Breast epithelium (tissue), 4 donors: ENCODE measurements around the gene COX7B. TPM values are rescaled to one million over a fixed set of nuclear protein-coding genes. Genes with fewer than 3 reads are reported as not detected.
"Not testable (repeated sequence)": the region's sequence is repeated elsewhere in the genome, so short reads cannot be mapped to it uniquely, and the experiment has no call there.

Experiments used
- DNase-seq, 2 donors: peaks; one replicate each; pipeline ENCODE4 v3.0.0-alpha.2; 2019; ENCODE audit warnings: low spot score in 2 of 2
- H3K27ac ChIP-seq, 2 donors: fragments of 200-600 bp; sonication (generic) in 1 of 2; one replicate each; pipeline ENCODE4 v1.5.1; 2016 to 2019; ENCODE audit warnings: mild to moderate bottlenecking in 1 of 2
- H3K27me3 ChIP-seq, 2 donors: fragments of 200-600 bp; sonication (generic) in 1 of 2; one replicate each; pipeline versions ENCODE4 v1.5.1 to v1.6.0; 2017 to 2019; ENCODE audit warnings: control low read depth in 1 of 2, mild to moderate bottlenecking in 1 of 2
- H3K36me3 ChIP-seq: fragments of 200-600 bp; one replicate; pipeline ENCODE4 v1.5.1; 2019
- H3K4me1 ChIP-seq, 2 donors: fragments of 200-600 bp; sonication (generic); one replicate each; pipeline ENCODE4 v1.5.1; 2016 to 2019; ENCODE audit warnings: control low read depth in 1 of 2
- H3K4me3 ChIP-seq, 3 donors: fragments of 200-600 bp; sonication (generic); 1 replicate in 2 of 3; 2 replicates in 1 of 3; pipeline ENCODE4 v1.5.1; 2016 to 2019; ENCODE audit warnings: mild to moderate bottlenecking in 3 of 3, moderate library complexity in 2 of 3
- H3K9me3 ChIP-seq, 2 donors: fragments of 200-600 bp; sonication (generic) in 1 of 2; one replicate each; pipeline ENCODE4 v1.5.1; 2016 to 2019; ENCODE audit warnings: control low read depth in 1 of 2
- POLR2A ChIP-seq: fragments of 450-650 bp; IDR thresholded peaks from one replicate; pipeline ENCODE4 v1.6.1; 2016; ENCODE audit warnings: antibody characterized with exemption, mild to moderate bottlenecking, moderate library complexity
- POLR2AphosphoS5 ChIP-seq, 3 donors: sonication (generic); formaldehyde crosslinking; IDR thresholded peaks; one replicate each; pipeline ENCODE4 v1.6.1; 2017; ENCODE audit warnings: antibody characterized with exemption in 3 of 3
- intact Hi-C: fragments of 100-400 bp; cut with DNase I; formaldehyde crosslinking; loops from one replicate; pipeline ENCODE4 v1.15.1; 2023; ENCODE audit warnings: low total_unique reads
- total RNA-seq, 3 donors: library from RNA; depleted of rRNA; stranded (reverse); fragments of >200 nt; gene quantifications; one replicate each; pipeline ENCODE4 v1.1.0, GENCODE V29; 2016
- TF ChIP-seq, protein P1 (sequence below), 3 donors: fragments of 450-650 bp; IDR thresholded peaks; one replicate each; pipeline ENCODE4 v1.5.1; 2016 to 2017; ENCODE audit warnings: antibody characterized with exemption in 3 of 3, mild to moderate bottlenecking in 3 of 3, moderate library complexity in 3 of 3

COX7B gene
- total RNA-seq, 3 donors from 2014 or later, result 219 to 412 (median 261) TPM

DNA sequence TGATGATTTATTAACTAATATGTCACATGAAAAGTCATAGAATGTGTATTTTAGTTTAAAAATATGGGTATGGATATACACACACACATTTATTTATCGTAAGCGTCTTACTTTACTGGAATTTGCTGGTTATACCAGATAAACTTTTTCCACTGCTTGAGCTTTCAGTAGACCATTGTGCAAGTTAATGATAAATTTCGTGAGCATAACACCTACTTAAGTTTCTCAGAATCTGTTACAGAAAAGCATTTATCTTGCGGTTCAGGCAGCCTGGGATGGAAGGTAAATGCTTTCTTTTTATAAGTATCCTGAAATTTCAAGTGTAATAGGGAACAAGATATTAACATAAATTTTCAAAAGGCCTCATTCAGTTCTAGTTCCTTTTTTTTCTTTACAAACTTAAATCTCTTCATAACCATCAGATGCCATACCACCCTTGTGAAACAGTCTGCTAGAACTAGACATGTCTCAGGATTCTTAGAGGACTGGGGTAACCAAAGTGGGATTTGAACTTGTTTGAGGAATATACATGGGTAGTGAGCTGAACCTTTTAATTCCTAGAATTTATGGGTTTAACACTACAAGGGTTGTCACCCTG is 38.9 kb downstream of the COX7B start:
- no peaks in the 10 kb centered on the region for H3K4me1 ChIP-seq
- no peak for DNase-seq
- H3K27ac ChIP-seq, result no peak overlapping the region
- intact Hi-C loops, result no loop called here
- no peaks in the 10 kb centered on the region for H3K36me3 ChIP-seq
- peaks cover 0 to 12% of the 10 kb centered on the region in 2 donors for H3K27me3 ChIP-seq
- H3K4me3 ChIP-seq, result no peak overlapping the region
- H3K9me3 ChIP-seq, result no peaks in the 10 kb centered on the region
- TF ChIP-seq, protein P1, sequence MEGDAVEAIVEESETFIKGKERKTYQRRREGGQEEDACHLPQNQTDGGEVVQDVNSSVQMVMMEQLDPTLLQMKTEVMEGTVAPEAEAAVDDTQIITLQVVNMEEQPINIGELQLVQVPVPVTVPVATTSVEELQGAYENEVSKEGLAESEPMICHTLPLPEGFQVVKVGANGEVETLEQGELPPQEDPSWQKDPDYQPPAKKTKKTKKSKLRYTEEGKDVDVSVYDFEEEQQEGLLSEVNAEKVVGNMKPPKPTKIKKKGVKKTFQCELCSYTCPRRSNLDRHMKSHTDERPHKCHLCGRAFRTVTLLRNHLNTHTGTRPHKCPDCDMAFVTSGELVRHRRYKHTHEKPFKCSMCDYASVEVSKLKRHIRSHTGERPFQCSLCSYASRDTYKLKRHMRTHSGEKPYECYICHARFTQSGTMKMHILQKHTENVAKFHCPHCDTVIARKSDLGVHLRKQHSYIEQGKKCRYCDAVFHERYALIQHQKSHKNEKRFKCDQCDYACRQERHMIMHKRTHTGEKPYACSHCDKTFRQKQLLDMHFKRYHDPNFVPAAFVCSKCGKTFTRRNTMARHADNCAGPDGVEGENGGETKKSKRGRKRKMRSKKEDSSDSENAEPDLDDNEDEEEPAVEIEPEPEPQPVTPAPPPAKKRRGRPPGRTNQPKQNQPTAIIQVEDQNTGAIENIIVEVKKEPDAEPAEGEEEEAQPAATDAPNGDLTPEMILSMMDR (IDR thresholded peaks at IDR 0.05), result no peak
- TF ChIP-seq POLR2AphosphoS5 (IDR thresholded peaks at IDR 0.05) (no peak), POLR2A (no peak)

DNA sequence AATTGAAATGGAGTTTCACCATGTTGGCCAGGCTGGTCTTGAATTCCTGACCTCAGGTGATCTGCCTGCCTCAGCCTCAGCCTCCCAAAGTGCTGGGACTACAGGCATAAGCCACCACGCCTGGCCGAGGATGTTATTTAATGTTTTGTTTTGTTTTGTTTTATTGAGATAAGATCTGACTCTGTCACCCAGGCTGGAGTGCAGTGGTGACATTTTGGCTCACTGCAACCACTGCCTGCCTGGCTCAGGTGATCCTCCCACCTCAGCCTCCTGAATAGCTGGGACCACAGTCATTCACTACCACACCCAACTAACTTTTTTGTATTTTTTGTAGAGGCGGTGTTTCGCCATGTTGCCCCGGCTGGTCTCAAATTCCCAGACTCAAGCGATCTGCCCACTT is 45.8 kb downstream of the COX7B start:
- DNase-seq, H3K36me3 ChIP-seq, H3K27me3 ChIP-seq, H3K9me3 ChIP-seq, H3K27ac ChIP-seq, intact Hi-C loops, H3K4me3 ChIP-seq, H3K4me1 ChIP-seq: not testable (repeated sequence)

DNA sequence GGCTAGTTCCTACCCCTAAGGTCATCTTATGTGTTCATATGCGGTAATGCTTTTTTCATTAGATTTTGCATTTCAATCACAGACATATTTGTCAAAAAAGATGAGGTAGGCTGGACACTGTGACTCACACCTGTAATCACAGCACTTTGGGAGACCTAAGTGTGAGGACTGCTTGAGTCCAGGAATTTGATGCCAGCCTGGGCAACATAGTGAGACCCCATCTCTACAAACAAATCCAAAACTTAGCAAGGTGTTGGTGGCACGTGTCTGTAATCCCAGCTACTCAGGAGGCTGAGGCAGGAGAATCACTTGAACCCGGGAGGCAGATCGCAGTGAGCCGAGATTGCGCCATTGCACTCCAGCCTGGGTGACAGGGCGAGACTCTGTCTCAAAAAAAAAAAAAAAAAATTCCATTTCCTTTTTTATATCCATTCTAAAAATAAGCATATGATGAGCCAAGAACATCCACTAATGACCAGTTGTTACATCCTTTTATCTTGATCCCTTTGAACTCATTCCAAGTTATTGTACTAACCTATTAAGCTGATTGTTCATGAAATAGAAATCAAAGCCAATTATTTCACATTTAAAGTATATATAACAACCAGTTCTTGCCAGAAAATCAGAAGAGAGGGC is 46.8 kb downstream of the COX7B start:
- H3K4me3 ChIP-seq, result no peak overlapping the region
- TF ChIP-seq POLR2A, result no peak
- TF ChIP-seq, protein P1 (IDR thresholded peaks at IDR 0.05), result no peak
- TF ChIP-seq POLR2AphosphoS5 (IDR thresholded peaks at IDR 0.05), result no peak
- peaks cover 0 to 3% of the 10 kb centered on the region in 2 donors for H3K27me3 ChIP-seq
- H3K4me1 ChIP-seq, result no peaks in the 10 kb centered on the region
- no peaks in the 10 kb centered on the region for H3K36me3 ChIP-seq
- DNase-seq, result no peak
- intact Hi-C loops, result no loop called here
- no peak overlapping the region for H3K27ac ChIP-seq
- H3K9me3 ChIP-seq, result no peaks in the 10 kb centered on the region

DNA sequence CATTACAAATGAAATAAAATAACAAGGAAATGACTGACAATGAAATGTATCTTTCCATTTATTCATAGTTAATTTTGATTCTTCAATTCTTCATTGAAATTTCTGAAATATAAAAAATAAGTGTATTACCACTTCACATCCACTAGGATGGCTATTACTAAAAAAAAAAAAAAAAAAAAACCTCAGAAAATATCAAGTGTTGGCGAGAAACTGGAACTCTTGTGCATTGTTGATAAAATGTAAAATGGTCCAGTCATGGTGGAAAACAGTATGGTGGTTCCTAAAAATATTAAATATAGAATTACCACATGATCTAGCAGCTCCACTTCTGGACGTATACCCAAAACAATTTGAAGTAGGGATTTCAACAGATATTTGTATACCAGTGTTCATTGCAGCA is 47.3 kb downstream of the COX7B start:
- DNase-seq, result no peak
- H3K4me1 ChIP-seq, result no peaks in the 10 kb centered on the region
- H3K36me3 ChIP-seq, result no peaks in the 10 kb centered on the region
- H3K27ac ChIP-seq, result no peak overlapping the region
- TF ChIP-seq, protein P1 (IDR thresholded peaks at IDR 0.05), result no peak
- TF ChIP-seq POLR2AphosphoS5 (IDR thresholded peaks at IDR 0.05) (no peak), POLR2A (no peak)
- no peak overlapping the region for H3K4me3 ChIP-seq
- peaks cover 0 to 3% of the 10 kb centered on the region in 2 donors for H3K27me3 ChIP-seq
- H3K9me3 ChIP-seq, result no peaks in the 10 kb centered on the region
- intact Hi-C loops, result no loop called here

DNA sequence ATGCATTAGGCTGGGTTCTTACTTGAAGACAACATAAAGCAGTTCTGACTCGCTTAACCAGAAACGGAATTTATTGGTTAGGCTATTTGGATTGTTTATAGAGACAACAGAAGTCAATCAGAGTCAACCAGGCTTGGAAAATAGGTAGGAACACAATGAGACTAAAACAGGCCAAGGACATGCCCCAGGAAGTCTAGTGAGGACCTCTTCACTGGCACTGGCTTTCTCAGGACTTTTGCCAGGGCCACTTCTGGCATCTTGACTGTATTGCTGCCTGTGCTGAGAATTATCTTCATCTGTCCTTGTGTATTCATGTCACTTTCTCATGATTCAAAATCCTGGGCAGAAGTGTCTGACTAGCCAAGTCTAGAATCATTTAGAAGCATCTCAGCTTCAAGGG is 50.6 kb downstream of the COX7B start:
- peaks cover 0 to 3% of the 10 kb centered on the region in 2 donors for H3K27me3 ChIP-seq
- no peaks in the 10 kb centered on the region for H3K36me3 ChIP-seq
- no peak overlapping the region for H3K27ac ChIP-seq
- intact Hi-C loops, result no loop called here
- no peaks in the 10 kb centered on the region for H3K9me3 ChIP-seq
- no peak for DNase-seq
- H3K4me1 ChIP-seq, result no peaks in the 10 kb centered on the region
- no peak overlapping the region for H3K4me3 ChIP-seq
- TF ChIP-seq POLR2A, result no peak
- no peak for TF ChIP-seq POLR2AphosphoS5 (IDR thresholded peaks at IDR 0.05)
- TF ChIP-seq, protein P1 (IDR thresholded peaks at IDR 0.05), result no peak
